Prostate gland (tissue), 2 donors: ENCODE results near the gene CCSER1. TPM values are rescaled to one million over a fixed set of nuclear protein-coding genes. Genes with fewer than 3 reads are reported as not detected.
"Not testable (repeated sequence)": the region's sequence is repeated elsewhere in the genome, so short reads cannot be mapped to it uniquely, and the experiment has no call there.

ENCODE experiments used
- DNase-seq: peaks from one replicate; pipeline ENCODE4 v3.0.0-alpha.2; 2019; ENCODE audit warnings: low spot score
- H3K27ac ChIP-seq, 2 donors: fragments of 200-600 bp; sonication (generic); 2 replicates each; pipeline ENCODE4 v1.5.1; 2017 to 2019
- H3K27me3 ChIP-seq: fragments of 200-600 bp; sonication (generic); replicated peaks from 2 replicates; pipeline ENCODE4 v1.5.1; 2019; ENCODE audit not compliant: insufficient read depth
- H3K36me3 ChIP-seq, 2 donors: fragments of 200-600 bp; sonication (generic); 1 replicate in 1 of 2; 2 replicates in 1 of 2; pipeline versions ENCODE4 v1.5.1 to v1.8.1; 2017 to 2019
- H3K4me1 ChIP-seq: fragments of 200-600 bp; sonication (generic); replicated peaks from 2 replicates; pipeline ENCODE4 v1.5.1; 2019
- H3K4me3 ChIP-seq, 2 donors: fragments of 200-600 bp; sonication (generic); 2 replicates each; pipeline ENCODE4 v1.5.1; 2017 to 2019
- H3K9me3 ChIP-seq: fragments of 200-600 bp; sonication (generic); 2 replicates; pipeline ENCODE4 v1.5.1; 2017
- POLR2A ChIP-seq: fragments of 450-650 bp; IDR thresholded peaks from one replicate; pipeline ENCODE4 v1.6.1; 2016; ENCODE audit warnings: antibody characterized with exemption, mild to moderate bottlenecking
- POLR2AphosphoS5 ChIP-seq: sonication (generic); formaldehyde crosslinking; IDR thresholded peaks from one replicate; pipeline ENCODE4 v1.6.1; 2017; ENCODE audit warnings: antibody characterized with exemption
- WGBS: methylation state at CpG from one replicate; pipeline ENCODE4 v1.1.5; 2018; 5-methylcytosine and 5-hydroxymethylcytosine counted together
- intact Hi-C: fragments of 100-400 bp; cut with DNase I; formaldehyde crosslinking; loops from one replicate; pipeline ENCODE4 v1.14.2; 2022
- total RNA-seq, 2 donors: library from RNA; depleted of rRNA; stranded (reverse); fragments of >200 nt; gene quantifications; one replicate each; pipeline ENCODE4 v1.1.0, GENCODE V29; 2016
- TF ChIP-seq, protein P1 (sequence below), 4 experiments: fragments of 200-600 bp in 2 of 4; fragments of 450-650 bp in 2 of 4; sonication (generic) in 2 of 4; IDR thresholded peaks; 1 replicate in 3 of 4; 2 replicates in 1 of 4; pipeline ENCODE4 v1.5.1; 2016 to 2019; ENCODE audit warnings: antibody characterized with exemption in 4 of 4, mild to moderate bottlenecking in 2 of 4, moderate library complexity in 2 of 4

The CCSER1 gene
- total RNA-seq, 2 donors from 2014 or later = 11.9 to 32.2 TPM

DNA sequence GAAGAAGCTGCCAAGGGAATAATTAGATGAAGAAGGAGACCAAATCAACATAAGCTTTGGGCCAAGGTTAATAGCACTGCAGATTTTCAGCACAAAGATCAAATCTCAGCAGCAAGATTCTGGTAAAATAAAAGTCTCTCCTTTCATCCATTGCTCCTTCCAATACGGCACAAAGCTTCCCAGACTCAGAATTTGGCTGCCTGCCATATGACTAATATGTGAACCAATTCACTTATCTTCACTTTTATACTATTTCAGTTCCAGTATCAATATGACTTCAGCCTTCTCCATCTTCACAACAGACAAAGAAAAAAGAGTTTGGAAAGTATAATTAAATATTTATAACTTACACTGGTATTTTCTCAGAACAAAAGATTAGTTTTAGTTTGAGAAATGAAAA lies 1198.3 kb downstream of the CCSER1 start:
- H3K27me3 ChIP-seq = no peaks in the 10 kb centered on the region
- TF ChIP-seq, protein P1, sequence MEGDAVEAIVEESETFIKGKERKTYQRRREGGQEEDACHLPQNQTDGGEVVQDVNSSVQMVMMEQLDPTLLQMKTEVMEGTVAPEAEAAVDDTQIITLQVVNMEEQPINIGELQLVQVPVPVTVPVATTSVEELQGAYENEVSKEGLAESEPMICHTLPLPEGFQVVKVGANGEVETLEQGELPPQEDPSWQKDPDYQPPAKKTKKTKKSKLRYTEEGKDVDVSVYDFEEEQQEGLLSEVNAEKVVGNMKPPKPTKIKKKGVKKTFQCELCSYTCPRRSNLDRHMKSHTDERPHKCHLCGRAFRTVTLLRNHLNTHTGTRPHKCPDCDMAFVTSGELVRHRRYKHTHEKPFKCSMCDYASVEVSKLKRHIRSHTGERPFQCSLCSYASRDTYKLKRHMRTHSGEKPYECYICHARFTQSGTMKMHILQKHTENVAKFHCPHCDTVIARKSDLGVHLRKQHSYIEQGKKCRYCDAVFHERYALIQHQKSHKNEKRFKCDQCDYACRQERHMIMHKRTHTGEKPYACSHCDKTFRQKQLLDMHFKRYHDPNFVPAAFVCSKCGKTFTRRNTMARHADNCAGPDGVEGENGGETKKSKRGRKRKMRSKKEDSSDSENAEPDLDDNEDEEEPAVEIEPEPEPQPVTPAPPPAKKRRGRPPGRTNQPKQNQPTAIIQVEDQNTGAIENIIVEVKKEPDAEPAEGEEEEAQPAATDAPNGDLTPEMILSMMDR (IDR thresholded peaks at IDR 0.05) = no peak
- TF ChIP-seq POLR2AphosphoS5 (no peak), POLR2A (no peak)
- H3K4me1 ChIP-seq = no peaks in the 10 kb centered on the region
- no peaks in the 10 kb centered on the region for H3K36me3 ChIP-seq
- H3K4me3 ChIP-seq = no peak overlapping the region
- 8% methylated on average over 1 of the region's 1 CpG for WGBS
- H3K27ac ChIP-seq = no peak overlapping the region
- DNase-seq = no peak
- no peaks in the 10 kb centered on the region for H3K9me3 ChIP-seq
- intact Hi-C loops = no loop called here

GRCh38 chr4:91326167-91326566 lies 1199.0 kb downstream of the CCSER1 start:
- intact Hi-C loops, H3K27ac ChIP-seq, H3K36me3 ChIP-seq, H3K4me3 ChIP-seq, DNase-seq, H3K4me1 ChIP-seq, H3K27me3 ChIP-seq, H3K9me3 ChIP-seq: not testable (repeated sequence)
- WGBS = 94% methylated on average over 2 of the region's 2 CpGs

- no peaks in the 10 kb centered on the region for H3K4me1 ChIP-seq
- no peaks in the 10 kb centered on the region for H3K36me3 ChIP-seq
- intact Hi-C loops = no loop called here
- 77% methylated on average over 3 of the region's 3 CpGs for WGBS
- H3K9me3 ChIP-seq = no peaks in the 10 kb centered on the region
- no peaks in the 10 kb centered on the region for H3K27me3 ChIP-seq
- no peak for DNase-seq
- TF ChIP-seq POLR2AphosphoS5 = no peak
- TF ChIP-seq, protein P1 (IDR thresholded peaks at IDR 0.05) = no peak
- TF ChIP-seq POLR2A = no peak
- no peak overlapping the region for H3K27ac ChIP-seq
- H3K4me3 ChIP-seq = no peak overlapping the region
Measured at GRCh38 chr4:91330555-91331137, 1203.5 kb downstream of the CCSER1 start.

- H3K27ac ChIP-seq = no peak overlapping the region
- H3K4me3 ChIP-seq = no peak overlapping the region
- intact Hi-C loops = no loop called here
- 95% methylated on average over 1 of the region's 1 CpG for WGBS
- no peaks in the 10 kb centered on the region for H3K27me3 ChIP-seq
- no peaks in the 10 kb centered on the region for H3K4me1 ChIP-seq
- TF ChIP-seq, protein P1 (IDR thresholded peaks at IDR 0.05) = no peak
- TF ChIP-seq POLR2AphosphoS5 (no peak), POLR2A (no peak)
- no peaks in the 10 kb centered on the region for H3K9me3 ChIP-seq
- H3K36me3 ChIP-seq = no peaks in the 10 kb centered on the region
- DNase-seq = no peak
Measured at GRCh38 chr4:91340822-91341221, 1213.6 kb downstream of the CCSER1 start.

DNA sequence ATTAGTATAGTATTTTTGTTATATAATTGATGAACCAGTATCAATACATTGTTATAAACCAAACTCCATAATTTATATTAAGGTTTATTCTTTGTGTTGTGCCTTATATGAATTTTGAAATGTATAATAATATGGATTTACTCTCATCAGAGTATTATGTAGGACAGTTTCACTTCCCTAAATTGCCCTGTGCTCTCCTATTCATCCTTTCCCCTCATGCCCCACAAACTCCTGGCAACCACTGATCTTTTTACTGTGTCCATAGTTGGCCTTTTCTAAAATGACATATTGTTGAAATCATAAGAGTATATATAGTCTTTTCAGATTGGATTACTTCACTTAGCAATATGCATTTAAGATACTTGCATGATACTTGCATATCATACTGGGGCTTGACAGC lies 1218.4 kb downstream of the CCSER1 start:
- no peak overlapping the region for H3K27ac ChIP-seq
- no peaks in the 10 kb centered on the region for H3K4me1 ChIP-seq
- H3K4me3 ChIP-seq = no peak overlapping the region
- TF ChIP-seq POLR2AphosphoS5 (no peak), POLR2A (no peak)
- TF ChIP-seq, protein P1 (IDR thresholded peaks at IDR 0.05) = no peak
- H3K36me3 ChIP-seq = no peaks in the 10 kb centered on the region
- H3K9me3 ChIP-seq = no peaks in the 10 kb centered on the region
- intact Hi-C loops = no loop called here
- no peak for DNase-seq
- no peaks in the 10 kb centered on the region for H3K27me3 ChIP-seq

DNA sequence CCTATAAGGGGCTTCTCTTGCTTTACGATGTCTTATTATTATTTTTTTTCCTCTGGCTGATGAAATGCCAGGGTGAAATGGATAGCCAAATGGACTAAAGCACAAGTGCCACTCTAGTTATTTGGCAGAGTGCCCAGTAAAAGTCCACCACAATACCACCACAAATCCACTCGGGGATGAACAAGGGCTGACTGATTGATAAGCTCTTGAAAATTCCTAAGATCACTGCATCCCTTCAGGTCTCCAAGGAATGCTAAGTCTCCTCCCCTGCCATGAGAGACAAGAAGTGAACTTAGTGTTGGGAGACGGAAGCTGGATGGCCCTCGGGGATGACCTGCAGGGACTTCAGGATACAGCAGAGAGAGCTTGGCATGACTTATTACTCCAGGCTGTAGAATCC lies 1229.3 kb downstream of the CCSER1 start:
- H3K9me3 ChIP-seq, intact Hi-C loops, H3K4me1 ChIP-seq, H3K27me3 ChIP-seq, H3K27ac ChIP-seq, H3K36me3 ChIP-seq, DNase-seq, H3K4me3 ChIP-seq: not testable (repeated sequence)
- WGBS = 86% methylated on average over 4 of the region's 4 CpGs

GRCh38 chr4:91358016-91358415 lies 1230.8 kb downstream of the CCSER1 start:
- H3K9me3 ChIP-seq, intact Hi-C loops, H3K27me3 ChIP-seq, H3K4me3 ChIP-seq, H3K27ac ChIP-seq, H3K4me1 ChIP-seq, DNase-seq, H3K36me3 ChIP-seq: not testable (repeated sequence)
- WGBS = 82% methylated on average over 3 of the region's 3 CpGs

GRCh38 chr4:91358621-91359020 lies 1231.4 kb downstream of the CCSER1 start:
- H3K9me3 ChIP-seq, H3K4me3 ChIP-seq, H3K27me3 ChIP-seq, intact Hi-C loops, H3K27ac ChIP-seq, DNase-seq, H3K4me1 ChIP-seq, H3K36me3 ChIP-seq: not testable (repeated sequence)
- WGBS = 87% methylated on average over 13 of the region's 13 CpGs
